Natural killer cell (primary cell): ENCODE data around the gene PTH2. TPM values are rescaled to one million over a fixed set of nuclear protein-coding genes. Genes with fewer than 3 reads are reported as not detected.

Experiments used
- ATAC-seq, 3 donors: fragments of 150-1000 bp in 2 of 3; fragments of 200-7000 bp in 1 of 3; cut with Tn5 transposase; 1 replicate in 1 of 3; 2 replicates in 2 of 3; pipeline ENCODE4 v1.10.0; 2021; ENCODE audit warnings: mild to moderate bottlenecking in 2 of 3, moderate library complexity in 2 of 3
- DNase-seq, 2 donors: peaks; one replicate each; pipeline versions ENCODE4 v3.0.0 to v3.0.0-alpha.2; 2013 to 2021; ENCODE audit warnings: mixed read lengths in 1 of 2
- H3K27ac ChIP-seq: one replicate; pipeline ENCODE4 v1.5.1; 2013; ENCODE audit warnings: mild to moderate bottlenecking, low read length
- H3K27me3 ChIP-seq: one replicate; pipeline ENCODE4 v1.6.1; 2013; ENCODE audit warnings: low read length; ENCODE audit not compliant: control insufficient read depth, insufficient read depth
- H3K36me3 ChIP-seq: one replicate; pipeline ENCODE4 v1.6.1; 2013; ENCODE audit warnings: low read length; ENCODE audit not compliant: control insufficient read depth, insufficient read depth
- H3K4me1 ChIP-seq: one replicate; pipeline ENCODE4 v1.6.1; 2013; ENCODE audit warnings: low read length; ENCODE audit not compliant: control insufficient read depth, insufficient read depth
- H3K4me3 ChIP-seq: one replicate; pipeline ENCODE4 v1.5.1; 2013; ENCODE audit warnings: low read length
- H3K9me3 ChIP-seq: one replicate; pipeline ENCODE4 v1.6.1; 2013; ENCODE audit warnings: low read length; ENCODE audit not compliant: control insufficient read depth, insufficient read depth
- H3K27ac Mint-ChIP-seq, 2 donors: one replicate each; pipeline ENCODE4 v1.8.0; 2022; ENCODE audit warnings: mild to moderate bottlenecking in 2 of 2, mixed read lengths in 2 of 2, moderate library complexity in 1 of 2
- H3K27me3 Mint-ChIP-seq, 2 donors: one replicate each; pipeline ENCODE4 v1.8.0; 2022; ENCODE audit warnings: low read depth in 2 of 2, mixed read lengths in 2 of 2
- H3K36me3 Mint-ChIP-seq: one replicate; pipeline ENCODE4 v1.8.0; 2022; ENCODE audit warnings: mixed read lengths
- H3K4me1 Mint-ChIP-seq, 2 donors: one replicate each; pipeline ENCODE4 v1.8.0; 2022; ENCODE audit warnings: mixed read lengths in 2 of 2
- H3K4me3 Mint-ChIP-seq: one replicate; pipeline ENCODE4 v1.8.0; 2022; ENCODE audit warnings: mild to moderate bottlenecking, moderate library complexity, mixed read lengths
- H3K9me3 Mint-ChIP-seq, 2 donors: one replicate each; pipeline ENCODE4 v1.8.0; 2022; ENCODE audit warnings: mixed read lengths in 2 of 2
- WGBS: methylation state at CpG from one replicate; pipeline ENCODE4 v1.1.7; 2013; ENCODE audit warnings: missing lambda C conversion rate; ENCODE audit not compliant: insufficient coverage; 5-methylcytosine and 5-hydroxymethylcytosine counted together
- intact Hi-C: fragments of 100-400 bp; cut with micrococcal nuclease; formaldehyde crosslinking; loops from one replicate; pipeline ENCODE4 v1.14.2; 2022
- total RNA-seq, 4 donors: library from RNA; stranded (reverse); fragments of 120-200 nt in 1 of 4; gene quantifications; one replicate each; pipeline versions ENCODE4 v1.2.3 to v1.2.4, GENCODE V29; 2013 to 2022
- TF ChIP-seq, protein P1 (sequence below): fragments of 200-600 bp; IDR thresholded peaks from one replicate; pipeline ENCODE4 v1.8.0; 2022; ENCODE audit warnings: antibody characterized with exemption

PTH2 gene, protein sequence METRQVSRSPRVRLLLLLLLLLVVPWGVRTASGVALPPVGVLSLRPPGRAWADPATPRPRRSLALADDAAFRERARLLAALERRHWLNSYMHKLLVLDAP
- not detected for total RNA-seq
- total RNA-seq (2013) = not detected

DNA sequence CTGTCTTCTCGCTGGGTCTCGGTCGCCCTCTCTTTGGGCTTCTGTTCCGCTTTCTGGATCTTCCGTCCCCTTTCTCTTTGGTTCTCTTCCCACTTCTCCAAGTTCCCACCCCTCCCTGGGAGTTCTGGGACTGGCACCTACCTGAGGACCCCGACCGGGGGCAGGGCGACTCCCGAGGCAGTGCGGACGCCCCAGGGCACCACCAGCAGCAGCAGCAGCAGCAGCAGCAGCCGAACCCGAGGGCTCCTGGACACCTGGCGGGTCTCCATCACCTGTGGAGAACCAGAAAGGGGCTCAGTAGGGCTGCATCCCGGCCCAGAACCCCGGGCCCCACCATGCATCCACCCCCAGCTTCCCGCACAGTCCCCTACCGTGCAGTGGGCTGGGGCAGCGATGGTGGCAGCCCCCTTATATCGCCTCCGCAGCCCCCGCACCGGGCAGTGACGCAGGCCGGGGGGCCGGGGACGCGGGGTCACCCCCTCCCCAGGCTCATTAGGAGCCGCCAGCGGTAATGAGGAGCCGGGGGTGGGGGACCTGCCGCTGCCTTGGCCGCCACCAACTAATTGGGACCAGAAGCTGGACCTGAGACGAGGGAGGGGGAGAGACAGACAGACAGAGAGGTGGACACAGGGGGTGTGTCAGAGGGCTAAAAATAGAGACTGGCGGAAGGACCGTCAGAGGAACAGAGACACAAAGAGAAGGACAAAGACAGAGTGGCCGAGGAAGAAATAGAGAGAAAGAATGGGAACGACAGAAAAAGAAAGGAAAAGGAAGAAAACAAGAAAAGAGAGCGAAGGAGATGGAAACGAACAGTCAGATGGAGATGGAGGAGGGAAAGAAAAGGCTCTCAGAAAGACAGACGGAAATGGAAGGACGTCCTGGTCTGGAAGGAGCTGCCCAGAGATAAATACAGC is at the start of gene PTH2:
TSS of gene PTH2 (minus strand) at position 371 of the 914 bp plus-strand sequence. CDS start at position 269, 102 bp downstream.
- H3K9me3 ChIP-seq = no peaks in the 10 kb centered on the region
- TF ChIP-seq, protein P1, sequence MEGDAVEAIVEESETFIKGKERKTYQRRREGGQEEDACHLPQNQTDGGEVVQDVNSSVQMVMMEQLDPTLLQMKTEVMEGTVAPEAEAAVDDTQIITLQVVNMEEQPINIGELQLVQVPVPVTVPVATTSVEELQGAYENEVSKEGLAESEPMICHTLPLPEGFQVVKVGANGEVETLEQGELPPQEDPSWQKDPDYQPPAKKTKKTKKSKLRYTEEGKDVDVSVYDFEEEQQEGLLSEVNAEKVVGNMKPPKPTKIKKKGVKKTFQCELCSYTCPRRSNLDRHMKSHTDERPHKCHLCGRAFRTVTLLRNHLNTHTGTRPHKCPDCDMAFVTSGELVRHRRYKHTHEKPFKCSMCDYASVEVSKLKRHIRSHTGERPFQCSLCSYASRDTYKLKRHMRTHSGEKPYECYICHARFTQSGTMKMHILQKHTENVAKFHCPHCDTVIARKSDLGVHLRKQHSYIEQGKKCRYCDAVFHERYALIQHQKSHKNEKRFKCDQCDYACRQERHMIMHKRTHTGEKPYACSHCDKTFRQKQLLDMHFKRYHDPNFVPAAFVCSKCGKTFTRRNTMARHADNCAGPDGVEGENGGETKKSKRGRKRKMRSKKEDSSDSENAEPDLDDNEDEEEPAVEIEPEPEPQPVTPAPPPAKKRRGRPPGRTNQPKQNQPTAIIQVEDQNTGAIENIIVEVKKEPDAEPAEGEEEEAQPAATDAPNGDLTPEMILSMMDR = no peak
- H3K4me1 ChIP-seq = peaks cover 50% of the 10 kb centered on the region
- H3K27me3 ChIP-seq = peaks cover 80% of the 10 kb centered on the region
- WGBS = 10% methylated on average over 42 of the region's 42 CpGs
- no peak within 1 kb of the TSS for H3K27ac ChIP-seq
- peak within 1 kb of the TSS; percentile 83 for H3K4me3 Mint-ChIP-seq
- no peaks in the 10 kb centered on the region for H3K9me3 Mint-ChIP-seq
- H3K27ac Mint-ChIP-seq = peak within 1 kb of the TSS in 1 of 2 donors; percentile 25
- H3K36me3 Mint-ChIP-seq = peaks cover 9% of the 10 kb centered on the region
- H3K4me1 Mint-ChIP-seq = peaks cover 57 to 58% of the 10 kb centered on the region in 2 donors
- DNase-seq (no peak), ATAC-seq (no peak)
- H3K27me3 Mint-ChIP-seq = peaks cover 86 to 99% of the 10 kb centered on the region in 2 donors
- intact Hi-C loops = no loop called here
- H3K36me3 ChIP-seq = no peaks in the 10 kb centered on the region
- no peak within 1 kb of the TSS for H3K4me3 ChIP-seq

DNA sequence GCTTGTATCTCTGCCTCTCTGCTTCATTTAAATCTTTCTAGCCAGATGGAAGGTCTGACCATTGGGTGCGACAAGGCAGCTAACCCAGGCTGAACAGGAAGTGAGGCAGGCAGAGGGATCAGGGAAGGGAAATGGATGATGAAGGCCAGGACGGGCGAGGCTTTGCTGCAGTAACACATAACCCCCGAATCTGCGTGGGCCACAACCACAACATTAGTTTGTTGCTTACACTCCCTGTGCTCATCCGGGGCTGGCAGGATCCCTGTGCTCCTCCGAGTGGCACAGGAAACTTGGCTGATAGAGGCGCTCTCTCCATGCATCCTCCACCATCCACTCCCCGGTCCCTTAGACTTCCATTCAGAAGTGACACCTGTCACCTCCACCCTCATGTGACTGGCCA is 49.7 kb upstream of the PTH2 start:
- H3K27ac ChIP-seq = peak overlapping the region; percentile 89
- intact Hi-C loops = no loop called here
- H3K9me3 ChIP-seq = no peaks in the 10 kb centered on the region
- no peak overlapping the region for H3K4me3 Mint-ChIP-seq
- H3K9me3 Mint-ChIP-seq = no peaks in the 10 kb centered on the region
- DNase-seq (peak in 1 of 2 donors; percentile 43), ATAC-seq (no peak)
- H3K27me3 ChIP-seq = no peaks in the 10 kb centered on the region
- peaks cover 80% of the 10 kb centered on the region for H3K4me1 ChIP-seq
- H3K36me3 ChIP-seq = peaks cover 5% of the 10 kb centered on the region
- peaks cover 37 to 63% of the 10 kb centered on the region in 2 donors for H3K4me1 Mint-ChIP-seq
- no peaks in the 10 kb centered on the region for H3K27me3 Mint-ChIP-seq
- H3K36me3 Mint-ChIP-seq = no peaks in the 10 kb centered on the region
- TF ChIP-seq, protein P1 = no peak
- peak overlapping the region; percentile 88 to 94 for H3K27ac Mint-ChIP-seq
- WGBS = 62% methylated on average over 9 of the region's 9 CpGs
- H3K4me3 ChIP-seq = no peak overlapping the region

DNA sequence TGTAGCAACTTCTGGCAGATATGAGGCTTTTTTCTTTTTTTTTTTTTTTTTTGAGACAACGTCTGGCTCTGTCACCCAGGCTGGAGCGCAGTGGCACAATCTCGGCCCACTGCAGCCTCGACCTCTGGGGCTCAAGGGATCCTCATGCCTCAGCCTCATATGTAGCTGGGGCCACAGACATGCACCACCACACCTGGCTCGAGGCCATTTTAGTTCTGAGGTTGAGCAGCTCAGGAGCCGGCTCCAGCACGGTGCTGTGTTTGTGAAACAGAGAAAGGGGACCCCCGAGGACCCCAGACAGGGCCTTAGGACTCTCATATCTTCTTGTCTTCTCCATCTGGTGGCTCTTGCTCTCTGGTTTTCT is 47.4 kb upstream of the PTH2 start:
- Histone ChIP-seq H3K27me3 (no peaks in the 10 kb centered on the region), H3K36me3 (peaks cover 3% of the 10 kb centered on the region), H3K4me1 (peaks cover 73% of the 10 kb centered on the region), H3K9me3 (no peaks in the 10 kb centered on the region), H3K4me3 (no peak overlapping the region), H3K27ac (peak overlapping the region; percentile 97)
- DNase-seq = no peak
- intact Hi-C loops = loop anchor here (1.0 kb wide), 3 partner anchors 27 to 135 kb away; partner anchors contain the start of gene CD37
- WGBS = 37% methylated on average over 7 of the region's 8 CpGs
- TF ChIP-seq, protein P1 = peak; percentile 18
- peak overlapping the region; percentile 92 to 97 for H3K27ac Mint-ChIP-seq
- H3K4me1 Mint-ChIP-seq = peaks cover 29 to 54% of the 10 kb centered on the region in 2 donors
- H3K27me3 Mint-ChIP-seq = no peaks in the 10 kb centered on the region
- no peaks in the 10 kb centered on the region for H3K36me3 Mint-ChIP-seq
- H3K9me3 Mint-ChIP-seq = no peaks in the 10 kb centered on the region
- ATAC-seq = no peak
- peak overlapping the region; percentile 84 for H3K4me3 Mint-ChIP-seq
